Mesenchymal stem cell (in vitro differentiated cells and primary cell): ENCODE measurements around the gene LRRC72.

Experiments used
- DNase-seq: peaks from one replicate; pipeline ENCODE4 v3.0.0-alpha.2; 2013
- H2AFZ ChIP-seq: one replicate; pipeline ENCODE4 v1.6.1; 2013; ENCODE audit warnings: low read depth, mild to moderate bottlenecking, control low read depth, inconsistent platforms, low read length, moderate library complexity
- H2AK5ac ChIP-seq: 2 replicates; pipeline ENCODE4 v1.6.1; 2013; ENCODE audit warnings: low read length, moderate library complexity, mild to moderate bottlenecking, inconsistent platforms; ENCODE audit not compliant: severe bottlenecking
- H2BK120ac ChIP-seq: one replicate; pipeline ENCODE4 v1.6.1; 2013; ENCODE audit warnings: low read depth, mild to moderate bottlenecking, inconsistent platforms, low read length, moderate library complexity
- H2BK12ac ChIP-seq, 2 experiments: one replicate each; pipeline ENCODE4 v1.6.1; 2013; ENCODE audit warnings: inconsistent platforms in 2 of 2, low read length in 2 of 2, mild to moderate bottlenecking in 2 of 2, moderate library complexity in 2 of 2, control low read depth in 1 of 2
- H2BK15ac ChIP-seq: one replicate; pipeline ENCODE4 v1.6.1; 2013; ENCODE audit warnings: mild to moderate bottlenecking, low read depth, inconsistent platforms; ENCODE audit not compliant: poor library complexity, severe bottlenecking
- H2BK5ac ChIP-seq: 2 replicates; pipeline ENCODE4 v1.6.1; 2013; ENCODE audit warnings: low read depth, mild to moderate bottlenecking, low read length, control low read depth, inconsistent platforms; ENCODE audit not compliant: poor library complexity, severe bottlenecking
- H3K14ac ChIP-seq, 2 experiments: one replicate each; pipeline ENCODE4 v1.6.1; 2013; ENCODE audit warnings: inconsistent platforms in 2 of 2, low read length in 2 of 2, control low read depth in 1 of 2, mild to moderate bottlenecking in 1 of 2, moderate library complexity in 1 of 2
- H3K18ac ChIP-seq, 2 experiments: one replicate each; pipeline ENCODE4 v1.6.1; 2013; ENCODE audit warnings: inconsistent platforms in 2 of 2, low read length in 2 of 2, control low read depth in 1 of 2, low read depth in 1 of 2, mild to moderate bottlenecking in 1 of 2
- H3K23ac ChIP-seq, 2 experiments: one replicate each; pipeline ENCODE4 v1.6.1; 2013; ENCODE audit warnings: inconsistent platforms in 2 of 2, low read length in 2 of 2, mild to moderate bottlenecking in 2 of 2, moderate library complexity in 2 of 2, control low read depth in 1 of 2
- H3K27ac ChIP-seq: 2 replicates; pipeline ENCODE4 v1.5.1; 2013; ENCODE audit warnings: mild to moderate bottlenecking, moderate library complexity, low read length, control low read depth, inconsistent platforms; ENCODE audit not compliant: poor library complexity, severe bottlenecking
- H3K27me3 ChIP-seq, 2 experiments: 2 replicates each; pipeline versions ENCODE4 v1.6.1 to v1.7.0; 2013; ENCODE audit warnings: low read length in 2 of 2, mild to moderate bottlenecking in 2 of 2, moderate library complexity in 2 of 2, control low read depth in 1 of 2, inconsistent platforms in 1 of 2; ENCODE audit not compliant: control insufficient read depth in 1 of 2, insufficient read depth in 1 of 2
- H3K36me3 ChIP-seq, 2 experiments: 2 replicates each; pipeline versions ENCODE4 v1.6.1 to v1.7.0; 2013; ENCODE audit warnings: low read length in 2 of 2, control low read depth in 1 of 2, inconsistent platforms in 1 of 2, low read depth in 1 of 2, mild to moderate bottlenecking in 1 of 2; ENCODE audit not compliant: insufficient read depth in 2 of 2, control insufficient read depth in 1 of 2
- H3K4ac ChIP-seq, 2 experiments: one replicate each; pipeline ENCODE4 v1.6.1; 2013; ENCODE audit warnings: inconsistent platforms in 2 of 2, low read length in 2 of 2, mild to moderate bottlenecking in 2 of 2, moderate library complexity in 2 of 2, control low read depth in 1 of 2, low read depth in 1 of 2
- H3K4me1 ChIP-seq: 2 replicates; pipeline ENCODE4 v1.6.1; 2013; ENCODE audit warnings: low read depth, low read length, control low read depth; ENCODE audit not compliant: control insufficient read depth, insufficient read depth
- H3K4me2 ChIP-seq: 2 replicates; pipeline ENCODE4 v1.6.1; 2013; ENCODE audit warnings: low read length, mild to moderate bottlenecking, inconsistent platforms; ENCODE audit not compliant: poor library complexity, severe bottlenecking
- H3K4me3 ChIP-seq, 2 experiments: 2 replicates each; pipeline versions ENCODE4 v1.5.1 to v1.7.0; 2013; ENCODE audit warnings: low read length in 2 of 2, mild to moderate bottlenecking in 2 of 2, control low read depth in 1 of 2, low read depth in 1 of 2; ENCODE audit not compliant: insufficient read depth in 1 of 2
- H3K79me1 ChIP-seq: replicated peaks from 2 replicates; pipeline ENCODE4 v1.6.1; 2013; ENCODE audit warnings: mild to moderate bottlenecking, control low read depth, low read length, inconsistent platforms; ENCODE audit not compliant: poor library complexity, severe bottlenecking
- H3K9ac ChIP-seq: 2 replicates; pipeline ENCODE4 v1.7.0; 2013; ENCODE audit warnings: mild to moderate bottlenecking, low read length, moderate library complexity
- H3K9me3 ChIP-seq: 2 replicates; pipeline ENCODE4 v1.7.0; 2013; ENCODE audit warnings: mild to moderate bottlenecking, low read length; ENCODE audit not compliant: control insufficient read depth
- H4K8ac ChIP-seq: one replicate; pipeline ENCODE4 v1.6.1; 2013; ENCODE audit warnings: inconsistent platforms, mild to moderate bottlenecking, low read length, moderate library complexity
- H4K91ac ChIP-seq: one replicate; pipeline ENCODE4 v1.6.1; 2013; ENCODE audit warnings: mild to moderate bottlenecking, low read length, inconsistent platforms
- WGBS: methylation state at CpG from one replicate; pipeline ENCODE4 v1.1.7; 2013; ENCODE audit warnings: mixed read lengths; 5-methylcytosine and 5-hydroxymethylcytosine counted together

LRRC72 gene

DNA sequence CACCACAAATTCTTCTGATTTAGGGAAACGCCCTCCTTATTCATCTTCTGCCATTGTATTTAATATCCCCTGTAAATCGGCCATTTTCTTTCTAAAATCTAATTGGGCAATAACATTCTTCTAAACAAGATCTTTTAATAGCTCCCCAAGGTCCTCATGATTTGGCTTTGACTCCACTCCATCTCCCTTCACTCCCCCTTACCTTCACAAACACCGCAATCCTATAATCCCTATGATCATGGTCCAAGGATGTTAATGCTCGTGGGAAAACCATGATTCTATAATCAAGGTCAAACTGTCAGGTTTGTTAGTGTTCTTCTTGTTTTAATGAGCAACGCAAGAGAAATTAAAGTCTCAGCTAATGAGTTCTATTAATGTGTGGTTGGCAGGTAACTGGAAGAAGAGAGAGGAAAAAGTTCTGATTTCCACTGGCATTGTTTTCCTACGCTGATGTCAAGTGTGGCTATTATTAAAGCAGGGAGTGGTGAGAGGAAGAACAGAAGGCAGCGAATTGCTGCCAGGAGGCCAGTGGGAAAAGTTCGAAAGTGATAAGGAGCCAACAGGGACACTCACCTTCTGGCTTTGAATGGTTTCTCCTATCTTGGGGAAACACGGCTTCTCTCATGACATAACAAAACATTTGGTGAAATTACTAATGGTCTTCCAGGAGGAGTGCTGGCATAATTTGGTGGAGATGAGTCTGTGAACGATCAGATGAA is 28.1 kb downstream of the LRRC72 start:
- no peak overlapping the region for H3K4me3 ChIP-seq
- H2BK5ac ChIP-seq, result no peak overlapping the region
- H3K36me3 ChIP-seq, result no peaks in the 10 kb centered on the region
- no peaks in the 10 kb centered on the region for H3K4me1 ChIP-seq
- no peak overlapping the region for H2AFZ ChIP-seq
- no peak overlapping the region for H2AK5ac ChIP-seq
- no peaks in the 10 kb centered on the region for H3K79me1 ChIP-seq
- no peak overlapping the region for H2BK15ac ChIP-seq
- no peak overlapping the region for H3K18ac ChIP-seq
- no peak overlapping the region for H3K27ac ChIP-seq
- 86% methylated on average over 9 of the region's 10 CpGs for WGBS
- H2BK12ac ChIP-seq, result no peak overlapping the region
- DNase-seq, result no peak
- H3K27me3 ChIP-seq, result no peaks in the 10 kb centered on the region
- H3K9me3 ChIP-seq, result no peaks in the 10 kb centered on the region
- H3K14ac ChIP-seq, result no peak overlapping the region
- H3K4ac ChIP-seq, result no peak overlapping the region
- H3K23ac ChIP-seq, result no peak overlapping the region
- no peak overlapping the region for H4K91ac ChIP-seq
- H2BK120ac ChIP-seq, result no peak overlapping the region
- no peak overlapping the region for H3K9ac ChIP-seq
- no peak overlapping the region for H3K4me2 ChIP-seq
- H4K8ac ChIP-seq, result no peak overlapping the region

DNA sequence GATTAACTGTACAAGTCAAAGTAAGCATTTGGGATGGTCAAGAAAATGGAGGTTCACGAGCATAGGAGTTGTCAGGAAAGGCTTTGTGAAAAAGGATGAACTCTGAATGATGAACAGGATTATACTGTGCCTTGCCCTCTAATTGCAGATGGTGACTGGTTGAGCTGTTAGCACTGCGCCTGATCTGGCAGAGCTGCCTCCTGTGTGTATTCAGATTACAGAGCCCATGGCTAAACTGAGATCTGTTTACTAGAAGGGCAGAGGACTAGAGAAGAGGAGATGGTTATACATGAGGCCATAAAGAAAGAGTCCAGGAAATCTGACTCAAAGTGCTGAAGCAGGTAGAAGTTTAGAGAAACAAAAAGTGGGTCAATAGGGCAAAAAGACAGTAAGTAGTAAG is 29.7 kb downstream of the LRRC72 start:
- no peaks in the 10 kb centered on the region for H3K9me3 ChIP-seq
- no peak overlapping the region for H3K14ac ChIP-seq
- H3K27ac ChIP-seq, result no peak overlapping the region
- no peak overlapping the region for H2AK5ac ChIP-seq
- H3K4ac ChIP-seq, result no peak overlapping the region
- H3K79me1 ChIP-seq, result no peaks in the 10 kb centered on the region
- H4K8ac ChIP-seq, result no peak overlapping the region
- no peak overlapping the region for H2BK15ac ChIP-seq
- no peak overlapping the region for H3K4me3 ChIP-seq
- H2BK12ac ChIP-seq, result no peak overlapping the region
- DNase-seq, result no peak
- H2BK120ac ChIP-seq, result no peak overlapping the region
- no peaks in the 10 kb centered on the region for H3K36me3 ChIP-seq
- no peak overlapping the region for H3K9ac ChIP-seq
- no peaks in the 10 kb centered on the region for H3K4me1 ChIP-seq
- H3K18ac ChIP-seq, result no peak overlapping the region
- 77% methylated on average over 2 of the region's 2 CpGs for WGBS
- H2AFZ ChIP-seq, result no peak overlapping the region
- H3K27me3 ChIP-seq, result no peaks in the 10 kb centered on the region
- no peak overlapping the region for H4K91ac ChIP-seq
- H3K23ac ChIP-seq, result no peak overlapping the region
- H3K4me2 ChIP-seq, result no peak overlapping the region
- H2BK5ac ChIP-seq, result no peak overlapping the region

DNA sequence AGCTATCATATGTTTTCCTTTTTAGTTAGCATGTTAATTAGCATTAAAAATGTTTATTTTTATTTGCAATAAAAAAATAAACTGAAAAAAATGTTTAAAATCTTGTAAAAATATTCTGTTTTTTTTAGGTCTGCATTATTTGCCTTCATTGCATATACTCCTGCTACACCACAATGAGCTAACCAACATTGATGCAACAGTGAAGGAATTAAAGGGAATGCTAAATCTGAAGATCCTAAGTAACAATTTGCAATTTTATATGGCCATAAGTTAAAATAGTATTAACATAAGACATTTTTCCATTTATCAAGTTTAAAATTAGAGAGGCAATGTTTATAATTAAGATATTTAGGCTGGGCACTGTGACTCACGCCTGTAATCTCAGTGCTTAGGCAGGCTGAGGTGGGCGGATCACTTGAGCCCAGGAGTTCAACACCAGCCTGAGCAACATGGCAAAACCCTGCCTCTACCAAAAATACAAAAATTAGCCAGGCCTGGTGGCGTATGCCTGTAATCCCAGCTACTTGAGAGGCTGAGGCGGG is 32.2 kb downstream of the LRRC72 start:
- no peak overlapping the region for H3K14ac ChIP-seq
- no peak overlapping the region for H3K18ac ChIP-seq
- H3K27me3 ChIP-seq, result no peaks in the 10 kb centered on the region
- no peak overlapping the region for H4K91ac ChIP-seq
- H3K4me1 ChIP-seq, result no peaks in the 10 kb centered on the region
- no peak overlapping the region for H3K9ac ChIP-seq
- H2BK12ac ChIP-seq, result no peak overlapping the region
- no peak overlapping the region for H2BK15ac ChIP-seq
- no peak overlapping the region for H3K4ac ChIP-seq
- 93% methylated on average over 4 of the region's 4 CpGs for WGBS
- no peak overlapping the region for H3K23ac ChIP-seq
- no peak overlapping the region for H3K4me2 ChIP-seq
- no peak overlapping the region for H3K27ac ChIP-seq
- no peaks in the 10 kb centered on the region for H3K9me3 ChIP-seq
- H2AK5ac ChIP-seq, result no peak overlapping the region
- H3K4me3 ChIP-seq, result no peak overlapping the region
- no peak overlapping the region for H4K8ac ChIP-seq
- no peak overlapping the region for H2AFZ ChIP-seq
- no peak overlapping the region for H2BK5ac ChIP-seq
- no peaks in the 10 kb centered on the region for H3K79me1 ChIP-seq
- no peak overlapping the region for H2BK120ac ChIP-seq
- H3K36me3 ChIP-seq, result no peaks in the 10 kb centered on the region
- DNase-seq, result no peak

DNA sequence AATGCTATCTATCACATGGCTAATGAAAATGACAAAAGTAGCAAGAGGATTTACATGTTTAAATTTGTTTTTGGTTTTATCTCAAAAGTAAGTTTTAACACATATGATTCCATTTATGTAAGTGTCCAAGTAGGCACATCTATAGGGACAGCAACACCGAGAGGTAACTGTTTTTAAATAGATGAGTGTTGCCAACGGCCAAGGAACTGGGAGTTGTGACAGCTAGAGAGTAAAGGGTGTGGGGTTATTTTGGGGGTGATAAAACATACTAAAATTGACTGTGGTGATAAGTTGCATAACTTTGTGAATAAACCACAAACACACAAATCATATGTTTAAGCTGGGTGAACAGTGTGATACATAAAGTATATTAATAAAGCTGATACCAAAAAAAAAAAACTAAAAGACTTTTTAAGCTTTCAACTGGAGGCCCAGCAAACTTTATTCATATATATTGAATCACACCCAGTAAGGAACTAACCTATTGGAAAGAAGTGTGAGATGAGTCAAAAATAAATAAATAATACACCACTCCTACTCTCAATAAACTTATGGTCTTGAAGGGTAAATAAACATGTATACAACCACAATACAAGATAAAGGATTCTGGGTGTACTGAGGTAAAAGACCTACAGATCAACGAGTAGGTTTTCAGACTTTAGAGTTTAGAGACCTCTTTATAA is 33.0 kb downstream of the LRRC72 start:
- no peaks in the 10 kb centered on the region for H3K4me1 ChIP-seq
- no peak overlapping the region for H3K9ac ChIP-seq
- H3K9me3 ChIP-seq, result no peaks in the 10 kb centered on the region
- 95% methylated on average over 2 of the region's 3 CpGs for WGBS
- no peak overlapping the region for H2AK5ac ChIP-seq
- H3K14ac ChIP-seq, result no peak overlapping the region
- H4K91ac ChIP-seq, result no peak overlapping the region
- H3K27me3 ChIP-seq, result no peaks in the 10 kb centered on the region
- peak; percentile 12 for DNase-seq
- no peak overlapping the region for H4K8ac ChIP-seq
- H3K23ac ChIP-seq, result no peak overlapping the region
- H2BK120ac ChIP-seq, result no peak overlapping the region
- no peak overlapping the region for H3K18ac ChIP-seq
- H3K79me1 ChIP-seq, result no peaks in the 10 kb centered on the region
- H3K4me2 ChIP-seq, result no peak overlapping the region
- no peak overlapping the region for H3K27ac ChIP-seq
- no peak overlapping the region for H3K4me3 ChIP-seq
- no peak overlapping the region for H2BK12ac ChIP-seq
- H3K36me3 ChIP-seq, result no peaks in the 10 kb centered on the region
- H2BK15ac ChIP-seq, result no peak overlapping the region
- H2AFZ ChIP-seq, result no peak overlapping the region
- no peak overlapping the region for H2BK5ac ChIP-seq
- no peak overlapping the region for H3K4ac ChIP-seq
